Vagina (tissue), 2 donors: ENCODE measurements around the gene DNPH1. TPM values are rescaled to one million over a fixed set of nuclear protein-coding genes. Genes with fewer than 3 reads are reported as not detected.

Experiments
- DNase-seq, 2 donors: peaks; one replicate each; pipeline ENCODE4 v3.0.0-alpha.2; 2017; ENCODE audit errors: extremely low spot score in 2 of 2
- H3K27ac ChIP-seq: fragments of 200-600 bp; sonication (generic); one replicate; pipeline ENCODE4 v1.5.1; 2019
- H3K27me3 ChIP-seq: fragments of 200-600 bp; sonication (generic); one replicate; pipeline ENCODE4 v1.5.1; 2019
- H3K36me3 ChIP-seq, 2 donors: fragments of 200-600 bp; sonication (generic); one replicate each; pipeline ENCODE4 v1.5.1; 2017 to 2019
- H3K4me1 ChIP-seq: fragments of 200-600 bp; sonication (generic); one replicate; pipeline ENCODE4 v1.5.1; 2019
- H3K4me3 ChIP-seq, 2 donors: fragments of 200-600 bp; sonication (generic); 1 replicate in 1 of 2; 2 replicates in 1 of 2; pipeline ENCODE4 v1.5.1; 2016 to 2019
- H3K9me3 ChIP-seq: fragments of 200-600 bp; sonication (generic); one replicate; pipeline ENCODE4 v1.5.1; 2019
- POLR2A ChIP-seq, 2 donors: fragments of 450-650 bp; IDR thresholded peaks; one replicate each; pipeline ENCODE4 v1.6.1; 2017; ENCODE audit warnings: antibody characterized with exemption in 2 of 2, mild to moderate bottlenecking in 2 of 2, moderate library complexity in 2 of 2
- POLR2AphosphoS5 ChIP-seq, 2 donors: sonication (generic); formaldehyde crosslinking; IDR thresholded peaks; one replicate each; pipeline ENCODE4 v1.9.0; 2017; ENCODE audit warnings: antibody characterized with exemption in 2 of 2, mild to moderate bottlenecking in 2 of 2, low read depth in 1 of 2; ENCODE audit not compliant: insufficient read depth in 1 of 2
- intact Hi-C: fragments of 100-400 bp; cut with DNase I; formaldehyde crosslinking; loops from one replicate; pipeline ENCODE4 v1.15.1; 2023
- total RNA-seq: library from RNA; depleted of rRNA; stranded (reverse); fragments of >200 nt; gene quantifications from one replicate; pipeline ENCODE4 v1.2.3, GENCODE V29; 2016
- TF ChIP-seq, protein P1 (sequence below), 3 experiments: fragments of 450-650 bp in 2 of 3; fragments of 200-600 bp in 1 of 3; sonication (generic) in 1 of 3; IDR thresholded peaks; one replicate each; pipeline ENCODE4 v1.5.1; 2017 to 2019; ENCODE audit warnings: antibody characterized with exemption in 3 of 3, mild to moderate bottlenecking in 2 of 3, moderate library complexity in 2 of 3

DNPH1 gene
- total RNA-seq, 1 donor from 2014 or later, result 61.9 TPM

DNA sequence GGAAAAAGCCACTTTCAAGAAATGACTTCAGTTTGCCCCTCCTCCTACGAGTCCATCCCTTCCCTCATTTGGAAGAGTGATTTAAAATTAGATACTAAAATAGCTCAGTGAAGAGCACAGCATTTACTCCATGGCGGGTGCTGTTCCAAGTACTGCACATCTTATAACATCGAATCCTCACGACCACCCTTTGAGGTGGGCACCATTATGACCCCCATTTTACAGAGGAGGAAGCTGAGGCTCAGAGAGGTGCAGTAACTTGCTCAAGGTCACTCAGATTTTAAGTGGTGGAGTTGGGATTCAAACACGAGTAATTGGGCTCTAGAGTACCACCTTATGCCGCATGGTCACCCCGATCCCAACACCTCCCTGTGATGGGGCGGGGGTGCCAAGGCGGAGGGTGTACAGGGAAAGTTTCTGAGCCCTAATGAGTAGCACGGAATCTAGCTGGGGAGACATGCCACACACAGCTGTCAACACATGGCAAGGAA lies 39.5 kb upstream of the DNPH1 start:
- peak overlapping the region in 1 of 2 donors; percentile 33 for H3K4me3 ChIP-seq

DNA sequence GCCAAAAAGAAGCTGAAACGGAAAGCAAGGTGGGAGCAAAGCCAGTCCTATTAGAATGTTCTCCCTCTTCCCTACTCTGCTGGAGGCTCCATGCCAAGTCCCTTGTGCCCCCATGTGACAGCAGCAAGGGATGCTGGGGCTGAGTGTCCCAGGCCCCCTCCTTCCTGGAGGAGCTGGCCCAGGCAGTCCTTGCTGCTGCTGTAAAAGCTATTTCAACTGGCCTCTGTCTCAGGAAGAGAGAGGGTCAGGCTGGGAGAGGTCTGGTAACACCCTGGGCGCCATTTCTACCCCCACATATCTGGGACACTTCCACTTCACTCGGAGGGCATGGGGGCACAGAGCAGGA lies 39.0 kb upstream of the DNPH1 start:
- DNase-seq, result no peak
- Histone ChIP-seq H3K4me1 (peaks cover 14% of the 10 kb centered on the region), H3K9me3 (no peaks in the 10 kb centered on the region), H3K36me3 (no peaks in the 10 kb centered on the region), H3K27ac (peak overlapping the region; percentile 41), H3K4me3 (no peak overlapping the region), H3K27me3 (no peaks in the 10 kb centered on the region)
- intact Hi-C loops, result no loop called here
- no peak for TF ChIP-seq POLR2AphosphoS5 (IDR thresholded peaks at IDR 0.05; ENCODE audit: insufficient read depth in 1 of 2, low read depth in 1 of 2)
- no peak for TF ChIP-seq POLR2A (IDR thresholded peaks at IDR 0.05)
- TF ChIP-seq, protein P1, sequence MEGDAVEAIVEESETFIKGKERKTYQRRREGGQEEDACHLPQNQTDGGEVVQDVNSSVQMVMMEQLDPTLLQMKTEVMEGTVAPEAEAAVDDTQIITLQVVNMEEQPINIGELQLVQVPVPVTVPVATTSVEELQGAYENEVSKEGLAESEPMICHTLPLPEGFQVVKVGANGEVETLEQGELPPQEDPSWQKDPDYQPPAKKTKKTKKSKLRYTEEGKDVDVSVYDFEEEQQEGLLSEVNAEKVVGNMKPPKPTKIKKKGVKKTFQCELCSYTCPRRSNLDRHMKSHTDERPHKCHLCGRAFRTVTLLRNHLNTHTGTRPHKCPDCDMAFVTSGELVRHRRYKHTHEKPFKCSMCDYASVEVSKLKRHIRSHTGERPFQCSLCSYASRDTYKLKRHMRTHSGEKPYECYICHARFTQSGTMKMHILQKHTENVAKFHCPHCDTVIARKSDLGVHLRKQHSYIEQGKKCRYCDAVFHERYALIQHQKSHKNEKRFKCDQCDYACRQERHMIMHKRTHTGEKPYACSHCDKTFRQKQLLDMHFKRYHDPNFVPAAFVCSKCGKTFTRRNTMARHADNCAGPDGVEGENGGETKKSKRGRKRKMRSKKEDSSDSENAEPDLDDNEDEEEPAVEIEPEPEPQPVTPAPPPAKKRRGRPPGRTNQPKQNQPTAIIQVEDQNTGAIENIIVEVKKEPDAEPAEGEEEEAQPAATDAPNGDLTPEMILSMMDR (IDR thresholded peaks at IDR 0.05), result no peak

More for the DNA sequence above, 39.5 kb upstream of the DNPH1 start:
- intact Hi-C loops, result no loop called here
- TF ChIP-seq POLR2AphosphoS5 (IDR thresholded peaks at IDR 0.05; ENCODE audit: insufficient read depth in 1 of 2, low read depth in 1 of 2), result no peak
- no peak for TF ChIP-seq POLR2A (IDR thresholded peaks at IDR 0.05)
- TF ChIP-seq, protein P1 (IDR thresholded peaks at IDR 0.05), result no peak
- Histone ChIP-seq H3K27ac (peak overlapping the region; percentile 31), H3K27me3 (no peaks in the 10 kb centered on the region), H3K36me3 (no peaks in the 10 kb centered on the region), H3K4me1 (peaks cover 14% of the 10 kb centered on the region), H3K9me3 (no peaks in the 10 kb centered on the region)
- DNase-seq, result no peak

DNA sequence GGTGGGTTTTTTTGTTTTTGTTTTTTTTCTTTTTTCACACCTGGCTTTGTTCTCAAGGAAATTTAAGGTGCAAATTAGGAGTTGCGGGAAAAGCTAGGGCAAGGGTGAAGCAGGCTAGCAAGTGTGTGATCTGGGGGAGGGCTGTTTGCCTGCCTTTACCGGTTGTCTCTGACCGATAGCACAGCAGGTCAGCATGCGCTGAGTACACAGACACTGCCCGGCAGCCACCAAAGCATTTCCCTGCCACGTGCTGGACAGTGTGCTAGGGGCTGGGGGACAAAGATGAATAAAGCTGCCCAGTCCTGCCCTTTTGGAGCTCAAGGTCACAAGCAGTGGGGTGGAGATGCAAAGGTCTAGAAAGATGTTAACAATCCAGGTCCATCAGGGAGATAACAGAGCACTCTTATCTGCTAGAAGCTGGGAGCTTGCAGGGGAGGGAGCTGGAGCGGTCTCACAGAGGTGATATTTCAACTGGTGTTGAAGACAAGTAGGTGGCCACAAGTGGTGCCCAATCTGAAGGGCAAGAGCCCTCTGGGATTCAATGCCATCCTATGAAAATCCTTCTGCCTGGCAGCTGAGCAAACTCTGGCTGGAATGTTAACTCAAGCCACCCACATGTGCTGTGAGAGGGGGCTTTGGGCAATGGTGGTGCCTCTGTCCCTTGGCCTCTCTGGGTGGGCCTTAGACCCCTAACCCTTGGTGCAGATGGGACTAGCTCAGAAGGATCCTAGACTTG lies 38.5 kb upstream of the DNPH1 start:
- H3K4me1 ChIP-seq, result peaks cover 14% of the 10 kb centered on the region
- DNase-seq, result no peak
- no peaks in the 10 kb centered on the region for H3K9me3 ChIP-seq
- no peak overlapping the region for H3K4me3 ChIP-seq
- H3K27ac ChIP-seq, result peak overlapping the region; percentile 41
- TF ChIP-seq, protein P1 (IDR thresholded peaks at IDR 0.05), result no peak
- TF ChIP-seq POLR2AphosphoS5 (IDR thresholded peaks at IDR 0.05; ENCODE audit: insufficient read depth in 1 of 2, low read depth in 1 of 2), result no peak
- no peak for TF ChIP-seq POLR2A (IDR thresholded peaks at IDR 0.05)
- H3K27me3 ChIP-seq, result no peaks in the 10 kb centered on the region
- intact Hi-C loops, result no loop called here
- H3K36me3 ChIP-seq, result no peaks in the 10 kb centered on the region

DNA sequence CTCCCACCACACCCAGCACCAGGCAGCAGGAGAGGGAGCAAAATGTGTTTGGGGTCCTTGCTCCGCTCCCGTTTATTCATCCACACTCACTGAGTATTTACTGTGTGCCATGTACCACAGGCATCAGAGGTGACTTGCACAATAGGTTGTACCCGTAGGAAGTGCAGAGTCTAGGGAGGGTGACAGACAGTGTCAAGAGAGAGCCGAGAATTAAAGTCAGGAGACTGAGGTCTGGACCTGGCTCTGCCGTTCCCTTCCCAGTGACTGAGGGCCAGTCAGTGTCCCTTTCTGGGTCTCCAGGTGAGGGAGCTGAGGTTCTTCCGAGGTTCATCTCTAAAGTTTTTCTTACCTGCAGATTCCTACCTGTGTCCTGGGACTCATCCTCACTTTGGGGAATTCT lies 36.3 kb upstream of the DNPH1 start:
- Histone ChIP-seq H3K4me3 (no peak overlapping the region), H3K9me3 (no peaks in the 10 kb centered on the region), H3K27ac (no peak overlapping the region), H3K4me1 (peaks cover 14% of the 10 kb centered on the region), H3K36me3 (no peaks in the 10 kb centered on the region), H3K27me3 (no peaks in the 10 kb centered on the region)
- TF ChIP-seq POLR2AphosphoS5 (IDR thresholded peaks at IDR 0.05; ENCODE audit: insufficient read depth in 1 of 2, low read depth in 1 of 2), result no peak
- TF ChIP-seq, protein P1 (IDR thresholded peaks at IDR 0.05), result no peak
- no peak for TF ChIP-seq POLR2A (IDR thresholded peaks at IDR 0.05)
- intact Hi-C loops, result no loop called here
- no peak for DNase-seq

DNA sequence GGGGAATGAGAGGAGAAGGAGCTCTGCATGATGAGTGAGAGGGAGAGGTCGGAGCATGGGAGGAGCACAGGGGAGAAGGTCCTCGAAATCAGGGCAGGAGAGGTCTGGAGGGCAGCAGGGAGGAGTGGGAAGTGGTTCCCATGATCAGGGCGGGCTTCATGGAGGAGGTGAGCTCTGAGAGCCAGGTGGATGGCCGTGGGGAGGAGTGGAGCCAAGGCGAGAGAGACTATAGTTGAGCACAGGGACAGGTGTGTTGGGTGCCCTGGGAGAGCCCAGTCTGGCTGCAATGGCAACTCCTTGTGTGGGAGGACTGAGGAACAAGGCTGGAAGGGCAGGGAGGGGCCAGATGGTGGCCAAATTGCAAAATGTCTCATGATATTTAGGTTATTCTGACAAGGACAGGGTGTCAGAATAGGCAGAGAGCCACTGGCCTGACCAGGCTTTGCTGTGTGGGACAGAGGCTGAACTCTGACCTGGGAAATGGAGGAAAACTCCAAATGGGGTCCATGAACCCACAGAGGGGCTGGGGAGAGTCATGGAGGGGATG lies 35.4 kb upstream of the DNPH1 start:
- no peaks in the 10 kb centered on the region for H3K9me3 ChIP-seq
- no peaks in the 10 kb centered on the region for H3K36me3 ChIP-seq
- no peak for TF ChIP-seq POLR2AphosphoS5 (IDR thresholded peaks at IDR 0.05; ENCODE audit: insufficient read depth in 1 of 2, low read depth in 1 of 2)
- TF ChIP-seq POLR2A (IDR thresholded peaks at IDR 0.05), result no peak
- TF ChIP-seq, protein P1 (IDR thresholded peaks at IDR 0.05), result no peak
- no peak for DNase-seq
- peaks cover 10% of the 10 kb centered on the region for H3K4me1 ChIP-seq
- intact Hi-C loops, result no loop called here
- H3K27ac ChIP-seq, result no peak overlapping the region
- H3K4me3 ChIP-seq, result no peak overlapping the region
- H3K27me3 ChIP-seq, result no peaks in the 10 kb centered on the region
